Astrocyte (in vitro differentiated cells and primary cell): ENCODE data around the gene SCAF8. TPM values are rescaled to one million over a fixed set of nuclear protein-coding genes. Genes with fewer than 3 reads are reported as not detected.

Experiments
- DNase-seq: peaks from one replicate; pipeline ENCODE4 v3.0.0-alpha.2; 2010; ENCODE audit warnings: low read depth
- FAIRE-seq: peaks from 2 replicates; lab custom pipeline; 2011; peaks lifted over from hg19 to GRCh38; lab: Jason Lieb, UNC
- H2AFZ ChIP-seq: 2 replicates; pipeline ENCODE4 v1.6.0; 2012; ENCODE audit warnings: low read depth, low read length, inconsistent platforms
- H3K27ac ChIP-seq: 2 replicates; pipeline ENCODE4 v1.5.1; 2011; ENCODE audit warnings: low read depth, low read length, inconsistent platforms
- H3K27me3 ChIP-seq: 2 replicates; pipeline ENCODE4 v1.6.0; 2011; ENCODE audit warnings: low read length, inconsistent platforms; ENCODE audit not compliant: insufficient read depth
- H3K36me3 ChIP-seq: 2 replicates; pipeline ENCODE4 v1.5.1; 2011; ENCODE audit warnings: low read length, inconsistent platforms; ENCODE audit not compliant: insufficient read depth
- H3K4me1 ChIP-seq: 2 replicates; pipeline ENCODE4 v1.5.1; 2011; ENCODE audit warnings: low read length, inconsistent platforms; ENCODE audit not compliant: insufficient read depth
- H3K4me2 ChIP-seq: 2 replicates; pipeline ENCODE4 v1.6.0; 2012; ENCODE audit warnings: low read length, inconsistent platforms
- H3K4me3 ChIP-seq: 2 replicates; pipeline ENCODE4 v1.5.1; 2011; ENCODE audit warnings: low read depth, mild to moderate bottlenecking, low read length, inconsistent platforms; ENCODE audit not compliant: insufficient read depth
- H3K79me2 ChIP-seq: 2 replicates; pipeline ENCODE4 v1.6.0; 2012; ENCODE audit warnings: mild to moderate bottlenecking, low read length, inconsistent platforms; ENCODE audit not compliant: insufficient read depth
- H3K9ac ChIP-seq: 2 replicates; pipeline ENCODE4 v1.6.0; 2012; ENCODE audit warnings: mild to moderate bottlenecking, low read length, inconsistent platforms
- H3K9me3 ChIP-seq: 2 replicates; pipeline ENCODE4 v1.5.1; 2012; ENCODE audit warnings: low read depth, mild to moderate bottlenecking, low read length, inconsistent platforms; ENCODE audit not compliant: insufficient read depth
- H4K20me1 ChIP-seq: 2 replicates; pipeline ENCODE4 v1.6.0; 2012; ENCODE audit warnings: low read length, inconsistent platforms; ENCODE audit not compliant: insufficient read depth
- H3K27ac Mint-ChIP-seq: one replicate; pipeline ENCODE4 v1.8.0; 2021; ENCODE audit warnings: mild to moderate bottlenecking, mixed read lengths; ENCODE audit not compliant: unreplicated experiment
- H3K27me3 Mint-ChIP-seq: one replicate; pipeline ENCODE4 v1.8.0; 2021; ENCODE audit warnings: low read depth, mixed read lengths; ENCODE audit not compliant: unreplicated experiment
- H3K36me3 Mint-ChIP-seq: one replicate; pipeline ENCODE4 v1.8.0; 2021; ENCODE audit warnings: low read depth, mixed read lengths; ENCODE audit not compliant: unreplicated experiment
- H3K4me1 Mint-ChIP-seq: one replicate; pipeline ENCODE4 v1.8.0; 2021; ENCODE audit warnings: low read depth, mixed read lengths; ENCODE audit not compliant: unreplicated experiment
- H3K4me3 Mint-ChIP-seq: one replicate; pipeline ENCODE4 v1.8.0; 2021; ENCODE audit warnings: mild to moderate bottlenecking, moderate library complexity, mixed read lengths; ENCODE audit not compliant: unreplicated experiment
- H3K9me3 Mint-ChIP-seq: one replicate; pipeline ENCODE4 v1.8.0; 2021; ENCODE audit warnings: mild to moderate bottlenecking, mixed read lengths; ENCODE audit not compliant: unreplicated experiment
- EZH2 ChIP-seq: IDR thresholded peaks from 2 replicates; pipeline ENCODE4 v1.6.1; 2012; ENCODE audit warnings: mild to moderate bottlenecking, low read length, inconsistent platforms; ENCODE audit not compliant: insufficient read depth
- total RNA-seq: library from RNA; stranded (reverse); gene quantifications from 2 replicates; pipeline ENCODE4 v1.2.1, GENCODE V29; 2021
- TF ChIP-seq, protein P1 (sequence below): IDR thresholded peaks from 2 replicates; pipeline ENCODE4 v1.5.1; 2011; ENCODE audit warnings: low read depth, mild to moderate bottlenecking, inconsistent platforms, low read length, moderate library complexity; ENCODE audit not compliant: insufficient read depth

Gene SCAF8
- total RNA-seq, 1 donor from 2014 or later: 36.0 TPM

GRCh38 chr6:154829970-154830369 lies 96.8 kb downstream of the SCAF8 start:
- H3K36me3 ChIP-seq: peaks cover 41% of the 10 kb centered on the region
- H3K4me2 ChIP-seq: no peak overlapping the region
- Mint-ChIP-seq H3K27me3 (no peaks in the 10 kb centered on the region), H3K4me3 (no peak overlapping the region), H3K9me3 (no peaks in the 10 kb centered on the region), H3K4me1 (no peaks in the 10 kb centered on the region), H3K27ac (no peak overlapping the region), H3K36me3 (peaks cover 16% of the 10 kb centered on the region)
- no peak for TF ChIP-seq EZH2
- TF ChIP-seq, protein P1, sequence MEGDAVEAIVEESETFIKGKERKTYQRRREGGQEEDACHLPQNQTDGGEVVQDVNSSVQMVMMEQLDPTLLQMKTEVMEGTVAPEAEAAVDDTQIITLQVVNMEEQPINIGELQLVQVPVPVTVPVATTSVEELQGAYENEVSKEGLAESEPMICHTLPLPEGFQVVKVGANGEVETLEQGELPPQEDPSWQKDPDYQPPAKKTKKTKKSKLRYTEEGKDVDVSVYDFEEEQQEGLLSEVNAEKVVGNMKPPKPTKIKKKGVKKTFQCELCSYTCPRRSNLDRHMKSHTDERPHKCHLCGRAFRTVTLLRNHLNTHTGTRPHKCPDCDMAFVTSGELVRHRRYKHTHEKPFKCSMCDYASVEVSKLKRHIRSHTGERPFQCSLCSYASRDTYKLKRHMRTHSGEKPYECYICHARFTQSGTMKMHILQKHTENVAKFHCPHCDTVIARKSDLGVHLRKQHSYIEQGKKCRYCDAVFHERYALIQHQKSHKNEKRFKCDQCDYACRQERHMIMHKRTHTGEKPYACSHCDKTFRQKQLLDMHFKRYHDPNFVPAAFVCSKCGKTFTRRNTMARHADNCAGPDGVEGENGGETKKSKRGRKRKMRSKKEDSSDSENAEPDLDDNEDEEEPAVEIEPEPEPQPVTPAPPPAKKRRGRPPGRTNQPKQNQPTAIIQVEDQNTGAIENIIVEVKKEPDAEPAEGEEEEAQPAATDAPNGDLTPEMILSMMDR: no peak
- no peak for DNase-seq
- H3K79me2 ChIP-seq: peaks cover 13% of the 10 kb centered on the region
- no peak overlapping the region for H3K9ac ChIP-seq
- no peak overlapping the region for H3K4me3 ChIP-seq
- no peaks in the 10 kb centered on the region for H3K9me3 ChIP-seq
- H3K27me3 ChIP-seq: no peaks in the 10 kb centered on the region
- H2AFZ ChIP-seq: no peak overlapping the region
- FAIRE-seq: no peak
- peaks cover 7% of the 10 kb centered on the region for H4K20me1 ChIP-seq
- no peak overlapping the region for H3K27ac ChIP-seq
- no peaks in the 10 kb centered on the region for H3K4me1 ChIP-seq

GRCh38 chr6:154830771-154831170 lies 97.6 kb downstream of the SCAF8 start:
- Histone ChIP-seq H3K36me3 (peaks cover 35% of the 10 kb centered on the region), H3K4me1 (no peaks in the 10 kb centered on the region), H2AFZ (no peak overlapping the region), H3K4me3 (no peak overlapping the region), H3K9me3 (no peaks in the 10 kb centered on the region), H3K4me2 (no peak overlapping the region), H3K27ac (no peak overlapping the region), H3K27me3 (no peaks in the 10 kb centered on the region), H3K9ac (no peak overlapping the region), H3K79me2 (peaks cover 21% of the 10 kb centered on the region), H4K20me1 (peaks cover 11% of the 10 kb centered on the region)
- Mint-ChIP-seq H3K4me3 (no peak overlapping the region), H3K27ac (no peak overlapping the region), H3K9me3 (no peaks in the 10 kb centered on the region), H3K36me3 (peaks cover 16% of the 10 kb centered on the region), H3K4me1 (no peaks in the 10 kb centered on the region), H3K27me3 (no peaks in the 10 kb centered on the region)
- TF ChIP-seq, protein P1: no peak
- TF ChIP-seq EZH2: no peak
- DNase-seq (no peak), FAIRE-seq (no peak)

DNA sequence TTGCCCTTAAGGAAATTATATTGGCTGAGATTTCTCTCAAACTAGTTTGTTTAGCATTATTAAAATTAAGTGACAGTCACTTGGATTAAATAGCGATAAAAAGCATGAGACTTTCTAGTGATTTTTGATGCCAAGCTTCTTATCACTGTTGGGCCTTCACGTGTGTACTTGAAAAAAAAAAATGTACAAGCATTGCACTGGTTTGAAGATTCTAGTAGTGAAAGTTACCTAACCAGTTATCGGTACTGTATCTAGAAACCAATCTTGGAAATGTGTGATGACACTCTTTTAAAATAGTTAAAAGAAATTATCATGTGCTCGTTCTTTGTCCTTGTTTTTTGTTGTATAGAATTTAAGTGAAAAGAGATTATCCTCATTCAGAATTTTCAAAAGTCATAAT lies 102.1 kb downstream of the SCAF8 start:
- no peak for DNase-seq
- TF ChIP-seq, protein P1: no peak
- no peak for TF ChIP-seq EZH2
- Mint-ChIP-seq H3K9me3 (no peaks in the 10 kb centered on the region), H3K36me3 (peaks cover 5% of the 10 kb centered on the region), H3K27ac (no peak overlapping the region), H3K4me1 (no peaks in the 10 kb centered on the region), H3K4me3 (no peak overlapping the region), H3K27me3 (no peaks in the 10 kb centered on the region)
- Histone ChIP-seq H3K9ac (no peak overlapping the region), H3K27me3 (no peaks in the 10 kb centered on the region), H3K4me1 (no peaks in the 10 kb centered on the region), H2AFZ (no peak overlapping the region), H4K20me1 (peaks cover 30% of the 10 kb centered on the region), H3K4me2 (no peak overlapping the region), H3K27ac (no peak overlapping the region), H3K79me2 (peaks cover 58% of the 10 kb centered on the region), H3K36me3 (peaks cover 28% of the 10 kb centered on the region), H3K9me3 (no peaks in the 10 kb centered on the region), H3K4me3 (no peak overlapping the region)
- no peak for FAIRE-seq
